Ascending aorta (tissue), 2 donors: ENCODE results near the gene SLC25A42. TPM values are rescaled to one million over a fixed set of nuclear protein-coding genes. Genes with fewer than 3 reads are reported as not detected.

Source experiments
- DNase-seq, 2 donors: peaks; one replicate each; pipeline ENCODE4 v3.0.0-alpha.2; 2019; ENCODE audit warnings: low spot score in 2 of 2
- H3K27ac ChIP-seq, 2 donors: fragments of 200-600 bp; sonication (generic); one replicate each; pipeline ENCODE4 v1.5.1; 2016 to 2017; ENCODE audit warnings: mild to moderate bottlenecking in 1 of 2
- H3K27me3 ChIP-seq: fragments of 200-600 bp; sonication (generic); one replicate; pipeline ENCODE4 v1.5.1; 2017
- H3K36me3 ChIP-seq, 2 donors: fragments of 200-600 bp; sonication (generic); one replicate each; pipeline ENCODE4 v1.5.1; 2016
- H3K4me1 ChIP-seq, 2 donors: fragments of 200-600 bp; sonication (generic); one replicate each; pipeline ENCODE4 v1.5.1; 2016 to 2017; ENCODE audit warnings: mild to moderate bottlenecking in 1 of 2
- H3K4me3 ChIP-seq, 2 donors: fragments of 200-600 bp; sonication (generic); one replicate each; pipeline ENCODE4 v1.5.1; 2016 to 2017; ENCODE audit warnings: mild to moderate bottlenecking in 1 of 2
- H3K9me3 ChIP-seq, 2 donors: fragments of 200-600 bp; sonication (generic); one replicate each; pipeline ENCODE4 v1.5.1; 2016
- intact Hi-C: fragments of 100-400 bp; cut with DNase I; formaldehyde crosslinking; loops from one replicate; pipeline ENCODE4 v1.15.1; 2023
- total RNA-seq: library from RNA; depleted of rRNA; stranded (reverse); fragments of >200 nt; gene quantifications from one replicate; pipeline ENCODE4 v1.1.0, GENCODE V29; 2016
- TF ChIP-seq, protein P1 (sequence below), 3 experiments: fragments of 200-600 bp in 2 of 3; fragments of 450-650 bp in 1 of 3; sonication (generic) in 2 of 3; IDR thresholded peaks; one replicate each; pipeline ENCODE4 v1.5.1; 2016 to 2019; ENCODE audit warnings: antibody characterized with exemption in 3 of 3, mild to moderate bottlenecking in 1 of 3, moderate library complexity in 1 of 3

The SLC25A42 gene
- total RNA-seq, 1 donor from 2014 or later, result 8.9 TPM

GRCh38 chr19:19055701-19056100, 8.1 kb upstream of the SLC25A42 start:
- no peak for DNase-seq
- Histone ChIP-seq H3K27ac (no peak overlapping the region), H3K4me1 (no peaks in the 10 kb centered on the region), H3K4me3 (no peak overlapping the region), H3K9me3 (no peaks in the 10 kb centered on the region), H3K27me3 (no peaks in the 10 kb centered on the region), H3K36me3 (peaks cover 12 to 57% of the 10 kb centered on the region in 2 donors)
- TF ChIP-seq, protein P1, sequence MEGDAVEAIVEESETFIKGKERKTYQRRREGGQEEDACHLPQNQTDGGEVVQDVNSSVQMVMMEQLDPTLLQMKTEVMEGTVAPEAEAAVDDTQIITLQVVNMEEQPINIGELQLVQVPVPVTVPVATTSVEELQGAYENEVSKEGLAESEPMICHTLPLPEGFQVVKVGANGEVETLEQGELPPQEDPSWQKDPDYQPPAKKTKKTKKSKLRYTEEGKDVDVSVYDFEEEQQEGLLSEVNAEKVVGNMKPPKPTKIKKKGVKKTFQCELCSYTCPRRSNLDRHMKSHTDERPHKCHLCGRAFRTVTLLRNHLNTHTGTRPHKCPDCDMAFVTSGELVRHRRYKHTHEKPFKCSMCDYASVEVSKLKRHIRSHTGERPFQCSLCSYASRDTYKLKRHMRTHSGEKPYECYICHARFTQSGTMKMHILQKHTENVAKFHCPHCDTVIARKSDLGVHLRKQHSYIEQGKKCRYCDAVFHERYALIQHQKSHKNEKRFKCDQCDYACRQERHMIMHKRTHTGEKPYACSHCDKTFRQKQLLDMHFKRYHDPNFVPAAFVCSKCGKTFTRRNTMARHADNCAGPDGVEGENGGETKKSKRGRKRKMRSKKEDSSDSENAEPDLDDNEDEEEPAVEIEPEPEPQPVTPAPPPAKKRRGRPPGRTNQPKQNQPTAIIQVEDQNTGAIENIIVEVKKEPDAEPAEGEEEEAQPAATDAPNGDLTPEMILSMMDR (IDR thresholded peaks at IDR 0.05), result no peak
- intact Hi-C loops, result loop anchor here (2.0 kb wide), 1 partner anchor 83 kb away; the partner anchor contains the start of gene TMEM161A

- H3K36me3 ChIP-seq, result peaks cover 9 to 53% of the 10 kb centered on the region in 2 donors
- H3K4me1 ChIP-seq, result no peaks in the 10 kb centered on the region
- TF ChIP-seq, protein P1 (IDR thresholded peaks at IDR 0.05), result no peak
- no peak for DNase-seq
- H3K27ac ChIP-seq, result no peak overlapping the region
- no peaks in the 10 kb centered on the region for H3K9me3 ChIP-seq
- no peaks in the 10 kb centered on the region for H3K27me3 ChIP-seq
- intact Hi-C loops, result no loop called here
- no peak overlapping the region for H3K4me3 ChIP-seq
Measured at GRCh38 chr19:19056636-19057275, 7.0 kb upstream of the SLC25A42 start.

GRCh38 chr19:19057317-19057716, 6.5 kb upstream of the SLC25A42 start:
- intact Hi-C loops, result no loop called here
- H3K36me3 ChIP-seq, result peaks cover 4 to 47% of the 10 kb centered on the region in 2 donors

DNA sequence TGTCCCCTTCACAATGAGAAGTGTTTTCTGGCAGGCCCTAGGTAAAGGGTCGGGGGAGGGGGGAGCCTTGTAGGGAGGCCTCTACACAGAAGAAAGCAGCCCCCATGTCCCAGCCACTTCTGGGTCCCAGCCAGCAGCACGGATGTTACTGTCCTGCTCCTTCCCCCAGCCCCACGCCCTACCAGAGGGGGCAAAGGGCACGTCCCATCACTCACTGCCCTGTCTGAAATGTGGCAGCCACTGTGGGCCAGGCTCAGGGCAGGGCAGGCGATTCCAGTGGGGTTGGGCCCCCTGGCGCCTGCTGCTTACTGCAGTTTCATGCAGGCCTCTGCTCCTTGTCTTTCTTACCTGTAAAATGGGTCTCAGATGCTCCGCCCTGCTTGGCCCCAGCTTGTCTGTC, 6.1 kb upstream of the SLC25A42 start:
- H3K27me3 ChIP-seq, result no peaks in the 10 kb centered on the region
- no peaks in the 10 kb centered on the region for H3K9me3 ChIP-seq
- TF ChIP-seq, protein P1 (IDR thresholded peaks at IDR 0.05), result no peak
- H3K4me3 ChIP-seq, result no peak overlapping the region
- intact Hi-C loops, result no loop called here
- peaks cover 4 to 43% of the 10 kb centered on the region in 2 donors for H3K36me3 ChIP-seq
- H3K27ac ChIP-seq, result no peak overlapping the region
- no peak for DNase-seq
- peaks cover 0 to 2% of the 10 kb centered on the region in 2 donors for H3K4me1 ChIP-seq

More at GRCh38 chr19:19057317-19057716, 6.5 kb upstream of the SLC25A42 start:
- no peaks in the 10 kb centered on the region for H3K9me3 ChIP-seq
- H3K4me3 ChIP-seq, result no peak overlapping the region
- no peaks in the 10 kb centered on the region for H3K27me3 ChIP-seq
- DNase-seq, result no peak
- H3K4me1 ChIP-seq, result no peaks in the 10 kb centered on the region
- H3K27ac ChIP-seq, result no peak overlapping the region
- TF ChIP-seq, protein P1 (IDR thresholded peaks at IDR 0.05), result no peak

GRCh38 chr19:19059018-19059836, 4.6 kb upstream of the SLC25A42 start:
- Histone ChIP-seq H3K27ac (no peak overlapping the region), H3K27me3 (no peaks in the 10 kb centered on the region), H3K9me3 (no peaks in the 10 kb centered on the region), H3K4me1 (peaks cover 0 to 5% of the 10 kb centered on the region in 2 donors), H3K36me3 (peaks cover 4 to 32% of the 10 kb centered on the region in 2 donors), H3K4me3 (no peak overlapping the region)
- DNase-seq, result no peak
- TF ChIP-seq, protein P1 (IDR thresholded peaks at IDR 0.05), result no peak
- intact Hi-C loops, result no loop called here
